Right cardiac atrium (tissue), 5 donors: ENCODE results near the gene CC2D1A. TPM values are rescaled to one million over a fixed set of nuclear protein-coding genes. Genes with fewer than 3 reads are reported as not detected.
A peak's percentile ranks its signal among the peaks of the same experiment; 100 is the strongest.

Experiments
- ATAC-seq, 2 donors: fragments of 200-7000 bp; cut with Tn5 transposase; one replicate each; pipeline versions ENCODE4 v1.8.0 to v1.9.1; 2020; ENCODE audit warnings: moderate library complexity in 2 of 2, mild to moderate bottlenecking in 1 of 2
- DNase-seq, 3 donors: peaks; one replicate each; pipeline ENCODE4 v3.0.0-alpha.2; 2020
- H3K27ac ChIP-seq: one replicate; pipeline ENCODE4 v1.5.1; 2013; ENCODE audit warnings: mild to moderate bottlenecking, low read length, control low read depth, moderate library complexity
- H3K27me3 ChIP-seq: one replicate; pipeline ENCODE4 v1.6.1; 2013; ENCODE audit not compliant: control insufficient read depth, insufficient read depth
- H3K4me1 ChIP-seq: one replicate; pipeline ENCODE4 v1.6.1; 2013; ENCODE audit warnings: low read length; ENCODE audit not compliant: control insufficient read depth, insufficient read depth
- H3K4me3 ChIP-seq: one replicate; pipeline ENCODE4 v1.5.1; 2013; ENCODE audit warnings: low read length, control low read depth
- H3K9me3 ChIP-seq: one replicate; pipeline ENCODE4 v1.6.1; 2013; ENCODE audit warnings: low read length; ENCODE audit not compliant: control insufficient read depth
- WGBS: extraction: QIAGEN DNeasy Blood & Tissue Kit; methylation state at CpG from one replicate; pipeline ENCODE4 v1.1.7; 2013; 5-methylcytosine and 5-hydroxymethylcytosine counted together
- intact Hi-C, 4 donors: fragments of 100-400 bp; cut with DNase I; formaldehyde crosslinking; loops; one replicate each; pipeline versions ENCODE4 v1.11.0 to v1.14.0; 2022 to 2023
- polyA plus RNA-seq: library from polyadenylated mRNA; stranded (reverse); fragments of 200-250 nt; gene quantifications from one replicate; pipeline ENCODE4 v1.2.3, GENCODE V29; 2013
- total RNA-seq, 4 donors: library from RNA; stranded (reverse); fragmentation: NEBNext Ultra II Directional; extraction: Animal tissue kit (Norgen Biotek cat#: 25700); gene quantifications; one replicate each; pipeline ENCODE4 v1.2.1, GENCODE V29; 2021
- donor health status: healthy with polysubstance abuse.
- donor health status: DM: no; HTN: yes; CAD: no.
- donor health status: DM: no; HTN: no; CAD: no.
- donor health status: DM: no; HTN: yes; CAD: no; lungs with severe emphysema.
- donor health status: DM: yes; HTN: yes; CAD: no.

Gene CC2D1A
- total and polyA plus RNA-seq, 5 donors: 21.6 to 26.2 (median 22.6) TPM

DNA sequence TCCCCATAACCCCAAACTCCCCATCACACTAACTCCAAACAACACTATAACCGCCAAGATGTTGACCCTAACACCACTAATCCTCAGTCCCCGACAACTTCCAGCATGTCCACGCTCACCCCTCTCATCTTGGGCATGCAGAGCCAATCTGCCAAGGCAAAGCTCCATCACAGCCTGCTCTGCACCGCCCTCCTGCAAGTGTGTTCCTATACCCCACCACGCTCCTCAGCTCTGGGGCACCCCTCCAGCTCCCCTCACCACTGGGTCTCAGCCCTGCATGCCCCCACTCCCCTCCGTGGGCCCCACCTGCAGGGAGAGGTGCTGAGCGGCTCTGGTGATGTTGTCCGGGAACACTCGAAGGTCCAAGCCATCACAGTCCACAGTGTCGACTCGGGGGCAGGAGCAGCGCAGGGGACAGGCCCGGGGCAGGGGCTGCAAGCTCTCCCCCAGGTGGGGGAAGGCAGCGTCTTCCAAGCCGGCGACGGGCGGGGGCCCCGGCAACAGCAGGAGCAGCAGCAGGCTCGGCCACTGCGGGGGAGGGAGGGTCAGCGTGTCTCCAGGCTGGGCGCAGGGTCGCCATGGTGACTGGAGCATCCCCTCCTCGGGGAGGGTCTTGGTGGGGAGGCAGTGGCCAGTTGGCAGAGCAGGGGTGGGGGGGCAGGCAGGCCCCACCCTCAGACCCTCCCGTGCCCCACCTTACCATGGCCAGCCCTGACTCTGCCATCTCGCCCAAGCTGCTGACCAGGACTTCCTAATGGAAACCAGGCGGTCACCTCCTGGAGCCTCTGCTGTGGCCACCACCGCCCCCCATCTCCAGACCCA lies 31.7 kb downstream of the CC2D1A start:
- intact Hi-C loops: no loop called here
- H3K27ac ChIP-seq: no peak overlapping the region
- peak in 1 of 2 donors; percentile 13 for ATAC-seq
- WGBS: 9% methylated on average over 29 of the region's 29 CpGs
- no peaks in the 10 kb centered on the region for H3K27me3 ChIP-seq
- no peak overlapping the region for H3K4me3 ChIP-seq
- H3K4me1 ChIP-seq: no peaks in the 10 kb centered on the region
- DNase-seq: peak in 2 of 3 donors; percentile 66 to 75
- no peaks in the 10 kb centered on the region for H3K9me3 ChIP-seq

DNA sequence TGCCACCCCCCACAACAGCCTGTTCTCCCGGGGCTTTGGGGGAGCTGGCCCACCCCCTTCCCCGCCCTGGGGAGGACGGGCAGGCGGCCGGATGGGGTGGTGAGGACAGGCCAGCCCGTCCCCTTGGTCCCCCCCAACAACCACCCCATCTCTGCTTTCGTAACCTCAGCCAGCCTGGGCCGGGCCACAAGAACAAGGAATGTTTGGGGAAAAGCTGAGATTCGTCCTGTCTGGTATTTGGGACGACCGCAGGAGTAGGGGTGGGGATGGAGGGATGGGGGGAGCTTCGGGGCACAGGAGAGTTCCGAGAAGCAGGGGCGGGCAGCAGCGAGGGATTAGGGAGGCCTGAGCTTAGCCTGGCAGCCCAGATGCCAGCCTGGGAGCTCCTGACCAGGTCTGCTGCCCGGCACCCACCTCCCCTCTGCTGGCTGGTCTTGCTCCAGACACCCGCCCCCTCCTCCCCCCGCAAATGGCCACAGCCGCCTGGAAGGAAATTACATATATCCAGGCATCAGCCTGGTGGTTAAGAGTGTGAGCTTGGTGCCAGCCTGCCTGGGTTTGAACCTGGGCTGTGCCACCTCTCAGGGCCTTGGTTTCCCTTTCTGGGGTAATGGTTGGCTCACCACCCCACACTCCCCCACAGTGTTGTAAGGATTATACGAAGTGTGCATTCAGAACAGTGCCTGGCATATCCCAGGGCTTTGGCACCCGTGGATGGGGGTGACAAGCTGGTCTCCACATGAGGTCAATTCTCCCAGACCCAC lies 32.5 kb downstream of the CC2D1A start, which contains the start of gene PODNL1:
PODNL1 (minus strand) TSS at position 117 of the 764 bp plus-strand sequence. CDS start 236 bp downstream, outside the sequence.
- DNase-seq: peak in 1 of 3 donors; percentile 66
- intact Hi-C loops: no loop called here
- Histone ChIP-seq H3K9me3 (no peaks in the 10 kb centered on the region), H3K27me3 (no peaks in the 10 kb centered on the region), H3K27ac (no peak within 1 kb of the TSS), H3K4me3 (no peak within 1 kb of the TSS), H3K4me1 (no peaks in the 10 kb centered on the region)
- WGBS: 21% methylated on average over 21 of the region's 21 CpGs
- ATAC-seq: peak; percentile 46 to 61

DNA sequence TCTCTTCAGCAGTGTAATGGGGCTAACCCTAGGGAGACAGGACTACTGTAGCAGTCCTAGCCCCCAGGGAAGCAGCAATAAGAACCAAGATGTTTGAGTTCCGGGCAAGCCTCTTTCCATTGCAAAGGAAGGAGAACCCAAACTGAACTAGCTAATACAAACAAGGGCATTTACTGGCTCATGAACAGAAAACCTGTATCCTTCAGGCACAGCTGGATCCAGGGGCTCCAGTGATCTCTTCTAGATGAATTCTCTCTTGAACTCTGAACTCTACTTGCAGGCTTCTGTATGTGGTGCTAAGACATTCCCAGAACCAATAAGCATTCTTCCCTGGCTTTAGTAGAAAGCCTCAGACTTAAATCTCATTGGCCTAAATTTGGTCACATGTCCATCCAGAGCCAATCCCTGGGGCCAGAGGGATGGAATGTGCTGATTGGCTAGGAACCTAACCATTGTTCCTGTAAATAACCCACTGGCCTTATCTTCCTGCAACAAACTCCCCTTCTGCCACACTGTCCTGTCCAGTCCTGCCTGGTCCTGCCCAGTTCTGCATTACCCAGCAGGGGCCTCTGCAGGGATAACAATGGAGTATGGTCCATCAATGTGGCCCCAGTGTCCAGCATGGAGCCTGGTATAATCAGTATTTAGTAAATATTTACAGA lies 36.2 kb downstream of the CC2D1A start:
- intact Hi-C loops: no loop called here
- no peaks in the 10 kb centered on the region for H3K27me3 ChIP-seq
- H3K4me3 ChIP-seq: no peak overlapping the region
- H3K27ac ChIP-seq: no peak overlapping the region
- H3K4me1 ChIP-seq: no peaks in the 10 kb centered on the region
- 94% methylated on average over 1 of the region's 1 CpG for WGBS
- no peaks in the 10 kb centered on the region for H3K9me3 ChIP-seq
- ATAC-seq (no peak), DNase-seq (no peak)

DNA sequence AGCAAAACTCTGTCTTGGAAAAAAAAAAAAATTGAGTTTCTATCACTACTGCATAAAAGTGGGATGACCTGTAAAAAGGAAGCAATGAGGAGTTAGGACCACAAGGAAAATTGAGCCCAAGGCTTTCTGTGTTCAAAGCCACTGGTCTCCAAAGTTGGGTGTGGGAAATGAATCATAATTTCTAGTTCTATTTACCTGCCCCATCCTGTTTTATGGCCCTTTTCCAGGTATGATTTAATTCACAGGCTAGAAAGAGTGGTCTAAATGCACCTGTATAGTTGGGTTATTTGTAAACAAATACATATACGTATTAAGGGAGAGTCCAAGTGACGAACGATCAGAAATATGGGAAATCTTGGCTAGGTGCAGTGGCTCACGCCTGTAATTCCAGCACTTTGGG lies 40.4 kb downstream of the CC2D1A start:
- Histone ChIP-seq H3K27me3 (no peaks in the 10 kb centered on the region), H3K4me3 (no peak overlapping the region), H3K9me3 (no peaks in the 10 kb centered on the region), H3K4me1 (no peaks in the 10 kb centered on the region), H3K27ac (no peak overlapping the region)
- 94% methylated on average over 4 of the region's 4 CpGs for WGBS
- intact Hi-C loops: no loop called here
- no peak for DNase-seq
- ATAC-seq: no peak

DNA sequence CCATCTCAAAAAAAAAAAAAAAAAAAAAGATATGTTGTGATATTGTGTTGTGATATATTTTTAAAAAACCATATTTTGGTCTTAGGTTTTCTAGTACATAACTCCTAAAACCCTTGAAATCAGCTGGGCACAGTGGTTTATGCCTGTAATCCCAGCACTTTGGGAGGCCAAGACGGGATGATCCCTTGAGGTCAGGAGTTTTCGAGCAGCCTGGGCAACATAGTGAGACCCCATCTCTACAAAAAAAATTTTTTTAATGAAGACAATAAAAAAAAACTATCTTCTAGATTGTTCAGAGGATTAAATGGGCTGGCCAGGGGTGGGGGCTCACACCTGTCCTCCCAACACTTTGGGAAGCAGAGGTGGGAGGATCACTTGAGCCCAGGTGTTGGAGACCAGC lies 45.0 kb downstream of the CC2D1A start:
- no peak for DNase-seq
- no peak for ATAC-seq
- no peaks in the 10 kb centered on the region for H3K9me3 ChIP-seq
- 87% methylated on average over 2 of the region's 2 CpGs for WGBS
- H3K27ac ChIP-seq: no peak overlapping the region
- no peak overlapping the region for H3K4me3 ChIP-seq
- no peaks in the 10 kb centered on the region for H3K27me3 ChIP-seq
- peaks cover 5% of the 10 kb centered on the region for H3K4me1 ChIP-seq
- intact Hi-C loops: no loop called here

DNA sequence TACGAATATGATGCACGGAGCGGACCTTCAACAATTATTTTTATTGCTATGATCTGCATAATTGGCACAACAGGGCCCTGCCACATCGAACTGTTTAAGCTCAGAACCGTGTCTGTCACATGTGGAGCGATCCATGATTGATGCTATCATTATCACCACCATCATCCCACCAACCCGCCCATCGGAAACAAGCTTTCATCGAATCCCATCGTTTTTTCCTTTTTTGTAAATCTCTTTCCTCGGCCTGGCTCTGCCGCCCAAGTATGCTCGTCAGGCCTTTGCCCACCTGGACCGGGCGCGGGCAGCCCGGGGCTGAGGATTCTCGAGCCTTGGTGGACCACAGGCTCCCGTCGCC lies 45.8 kb downstream of the CC2D1A start:
- no peak overlapping the region for H3K27ac ChIP-seq
- peak overlapping the region; percentile 29 for H3K4me3 ChIP-seq
- H3K27me3 ChIP-seq: no peaks in the 10 kb centered on the region
- peaks cover 5% of the 10 kb centered on the region for H3K4me1 ChIP-seq
- ATAC-seq: no peak
- 13% methylated on average over 20 of the region's 20 CpGs for WGBS
- no peak for DNase-seq
- H3K9me3 ChIP-seq: no peaks in the 10 kb centered on the region
- intact Hi-C loops: no loop called here

DNA sequence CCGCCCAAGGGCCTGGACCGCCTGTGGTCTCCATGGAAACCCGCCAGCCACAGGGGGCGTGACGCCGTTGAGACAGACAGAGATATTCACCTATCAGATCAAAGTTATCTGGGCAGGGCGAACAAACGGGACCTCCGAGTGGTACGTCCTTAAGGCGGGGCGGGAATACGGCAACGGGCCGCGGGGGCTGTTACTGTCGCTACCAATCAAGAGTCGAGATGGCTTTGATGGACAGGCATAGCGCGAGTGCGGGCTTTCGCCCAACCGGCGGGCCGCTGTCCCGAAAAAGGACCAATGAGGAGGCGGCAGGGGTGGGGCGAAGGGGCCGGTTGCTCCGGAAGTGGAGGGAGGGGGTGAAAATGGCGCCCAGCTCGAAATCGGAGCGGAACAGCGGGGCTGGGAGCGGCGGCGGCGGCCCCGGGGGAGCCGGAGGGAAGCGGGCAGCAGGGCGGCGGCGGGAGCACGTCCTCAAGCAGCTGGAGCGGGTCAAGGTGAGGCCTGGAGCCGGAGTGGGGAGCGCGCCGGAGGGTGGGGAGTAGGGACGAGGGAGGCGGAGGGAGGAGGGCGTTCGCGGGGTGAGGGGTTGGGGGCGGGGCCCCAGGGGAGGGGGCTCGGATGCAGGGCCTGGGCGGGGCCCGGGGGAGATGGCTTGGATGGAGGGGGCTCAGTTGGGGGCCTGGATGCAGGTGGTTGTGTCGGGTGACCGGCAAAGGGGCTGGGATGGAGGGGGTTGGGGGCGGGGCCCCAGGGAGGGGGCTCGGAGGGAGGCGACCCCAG lies 46.3 kb downstream of the CC2D1A start, which contains the start of gene DCAF15:
DCAF15 (plus strand) TSS at position 356 of the 777 bp plus-strand sequence; CDS start at position 360, 4 bp downstream.
- Histone ChIP-seq H3K27me3 (no peaks in the 10 kb centered on the region), H3K4me3 (peak within 1 kb of the TSS; percentile 93), H3K27ac (peak within 1 kb of the TSS; percentile 97), H3K4me1 (peaks cover 5% of the 10 kb centered on the region), H3K9me3 (no peaks in the 10 kb centered on the region)
- ATAC-seq: peak; percentile 98 to 99
- DNase-seq: peak; percentile 99 to 100 (median 99)
- intact Hi-C loops: no loop called here
- under 1% methylated on average over 63 of the region's 65 CpGs for WGBS

DNA sequence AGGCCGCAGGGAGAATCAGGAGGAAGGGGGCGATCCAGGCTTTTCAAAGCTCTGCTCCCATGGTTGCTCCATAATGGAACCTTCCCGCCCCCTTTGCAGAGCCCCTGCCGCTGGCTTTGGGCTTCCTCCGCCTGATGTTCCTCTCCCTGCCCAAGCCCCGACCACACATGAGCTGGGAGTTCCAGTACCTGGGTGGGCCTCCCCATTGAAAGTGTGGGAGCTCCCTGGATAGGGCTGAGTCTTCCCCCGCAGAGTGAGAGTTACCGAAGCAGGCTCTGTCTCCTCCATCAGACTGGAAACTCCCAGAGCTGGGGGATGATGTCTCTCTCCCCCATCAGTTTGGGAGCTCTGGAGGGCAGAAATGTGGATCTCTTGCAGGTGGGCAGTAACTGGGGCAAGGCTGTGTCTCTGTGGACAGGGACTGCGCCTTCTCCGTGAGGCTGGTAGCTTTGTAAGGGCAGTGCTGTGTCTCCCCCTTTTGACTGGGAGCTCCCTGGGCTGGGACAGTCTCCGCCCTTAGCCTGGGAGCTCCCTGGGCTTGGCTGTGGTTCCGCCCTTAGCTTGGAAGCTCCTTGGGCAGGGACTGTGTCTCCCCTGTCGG lies 47.0 kb downstream of the CC2D1A start:
- Histone ChIP-seq H3K27me3 (no peaks in the 10 kb centered on the region), H3K4me1 (peaks cover 5% of the 10 kb centered on the region), H3K27ac (peak overlapping the region; percentile 15), H3K9me3 (no peaks in the 10 kb centered on the region), H3K4me3 (peak overlapping the region; percentile 93)
- DNase-seq: peak; percentile 57 to 77 (median 72)
- intact Hi-C loops: no loop called here
- 6% methylated on average over 13 of the region's 13 CpGs for WGBS
- ATAC-seq: peak; percentile 12 to 48

DNA sequence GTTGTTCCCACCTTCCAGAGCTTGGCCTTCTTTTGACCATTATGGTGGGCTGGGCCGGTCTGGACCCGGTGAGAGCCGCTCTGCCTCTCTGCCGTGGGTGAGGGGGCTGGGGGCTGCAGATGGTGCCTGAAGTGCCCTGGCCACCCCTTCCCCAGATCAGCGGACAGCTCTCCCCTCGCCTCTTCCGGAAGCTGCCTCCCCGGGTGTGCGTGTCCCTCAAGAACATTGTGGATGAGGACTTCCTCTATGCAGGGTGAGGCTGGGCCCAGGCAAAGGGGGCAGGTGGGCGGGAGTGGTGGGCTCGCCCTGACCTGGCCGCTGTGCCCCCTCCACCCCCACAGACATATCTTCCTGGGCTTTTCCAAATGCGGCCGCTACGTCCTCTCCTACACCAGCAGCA lies 48.2 kb downstream of the CC2D1A start:
- H3K4me3 ChIP-seq: no peak overlapping the region
- intact Hi-C loops: no loop called here
- H3K4me1 ChIP-seq: peaks cover 5% of the 10 kb centered on the region
- no peak for DNase-seq
- WGBS: 95% methylated on average over 15 of the region's 15 CpGs
- H3K27me3 ChIP-seq: no peaks in the 10 kb centered on the region
- ATAC-seq: no peak
- no peaks in the 10 kb centered on the region for H3K9me3 ChIP-seq
- H3K27ac ChIP-seq: no peak overlapping the region
